ENCODE data around the gene RFC4.

DNA sequence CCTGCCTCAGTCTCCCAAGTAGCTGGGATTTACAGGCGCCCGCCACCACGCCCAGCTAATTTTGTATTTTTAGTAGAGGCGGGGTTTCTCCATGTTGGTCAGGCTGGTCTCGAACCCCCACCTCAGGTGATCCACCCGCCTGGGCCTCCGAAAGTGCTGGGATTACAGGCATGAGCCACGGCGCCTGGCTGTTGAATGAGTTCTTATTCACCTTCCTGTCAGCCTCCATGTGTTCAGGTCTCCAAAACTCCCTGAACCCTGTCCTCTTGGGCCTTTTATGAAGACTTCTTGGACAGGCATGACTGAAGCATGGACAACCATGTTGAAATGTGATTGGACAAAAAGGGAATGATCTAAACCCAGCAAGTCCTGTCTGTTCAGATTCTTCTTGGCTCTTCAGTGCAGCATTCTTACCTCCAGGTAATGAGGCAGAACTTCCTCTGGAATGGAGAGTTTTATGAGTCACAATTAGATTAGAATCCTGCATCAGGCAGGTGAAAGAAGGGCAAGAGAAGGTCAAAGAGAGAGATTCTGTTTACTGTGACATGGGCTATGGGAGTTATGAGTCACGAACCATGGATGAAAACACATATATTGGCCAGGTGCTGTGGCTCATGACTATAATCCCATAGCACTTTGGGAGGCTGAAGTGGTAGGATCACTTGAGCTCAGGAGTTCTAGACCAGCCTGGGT, 46.0 kb downstream of the RFC4 start:
- TF ChIP-seq, protein P1, sequence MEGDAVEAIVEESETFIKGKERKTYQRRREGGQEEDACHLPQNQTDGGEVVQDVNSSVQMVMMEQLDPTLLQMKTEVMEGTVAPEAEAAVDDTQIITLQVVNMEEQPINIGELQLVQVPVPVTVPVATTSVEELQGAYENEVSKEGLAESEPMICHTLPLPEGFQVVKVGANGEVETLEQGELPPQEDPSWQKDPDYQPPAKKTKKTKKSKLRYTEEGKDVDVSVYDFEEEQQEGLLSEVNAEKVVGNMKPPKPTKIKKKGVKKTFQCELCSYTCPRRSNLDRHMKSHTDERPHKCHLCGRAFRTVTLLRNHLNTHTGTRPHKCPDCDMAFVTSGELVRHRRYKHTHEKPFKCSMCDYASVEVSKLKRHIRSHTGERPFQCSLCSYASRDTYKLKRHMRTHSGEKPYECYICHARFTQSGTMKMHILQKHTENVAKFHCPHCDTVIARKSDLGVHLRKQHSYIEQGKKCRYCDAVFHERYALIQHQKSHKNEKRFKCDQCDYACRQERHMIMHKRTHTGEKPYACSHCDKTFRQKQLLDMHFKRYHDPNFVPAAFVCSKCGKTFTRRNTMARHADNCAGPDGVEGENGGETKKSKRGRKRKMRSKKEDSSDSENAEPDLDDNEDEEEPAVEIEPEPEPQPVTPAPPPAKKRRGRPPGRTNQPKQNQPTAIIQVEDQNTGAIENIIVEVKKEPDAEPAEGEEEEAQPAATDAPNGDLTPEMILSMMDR (IDR thresholded peaks at IDR 0.05): no peak
- TF ChIP-seq POLR2A (IDR thresholded peaks at IDR 0.05): no peak
- TF ChIP-seq EP300 (IDR thresholded peaks at IDR 0.05; ENCODE audit: low read depth): no peak

Measured in transverse colon (tissue), 3 donors.